IPS-18c (cell line): ENCODE results near the gene PLA2G6.
"Not testable (repeated sequence)": the region's sequence is repeated elsewhere in the genome, so short reads cannot be mapped to it uniquely, and the experiment has no call there.

ENCODE experiments used
- H3K4me3 ChIP-seq: 2 replicates; pipeline ENCODE4 v1.7.0; 2013; ENCODE audit warnings: low read depth, mild to moderate bottlenecking, low read length, moderate library complexity; ENCODE audit not compliant: insufficient read depth
- H3K9me3 ChIP-seq: one replicate; pipeline ENCODE4 v1.6.1; 2013; ENCODE audit warnings: mild to moderate bottlenecking, low read length, moderate library complexity; ENCODE audit not compliant: control insufficient read depth, insufficient read depth

Gene PLA2G6

GRCh38 chr22:38175206-38176118 is 6.2 kb downstream of the PLA2G6 start:
- Histone ChIP-seq H3K9me3 (no peaks in the 10 kb centered on the region), H3K4me3 (no peak overlapping the region)

- H3K4me3 ChIP-seq = no peak overlapping the region
- no peaks in the 10 kb centered on the region for H3K9me3 ChIP-seq
These were observed 7.0 kb downstream of the PLA2G6 start for GRCh38 chr22:38174626-38175025.

- Histone ChIP-seq H3K9me3 (no peaks in the 10 kb centered on the region), H3K4me3 (no peak overlapping the region)
These were observed 8.1 kb downstream of the PLA2G6 start for GRCh38 chr22:38173641-38173906.

GRCh38 chr22:38172832-38173640 is 8.6 kb downstream of the PLA2G6 start:
- no peak overlapping the region for H3K4me3 ChIP-seq
- no peaks in the 10 kb centered on the region for H3K9me3 ChIP-seq

- no peaks in the 10 kb centered on the region for H3K9me3 ChIP-seq
- H3K4me3 ChIP-seq = no peak overlapping the region
These were observed 9.5 kb downstream of the PLA2G6 start for GRCh38 chr22:38171927-38172831.

GRCh38 chr22:38170469-38170868 is 11.2 kb downstream of the PLA2G6 start:
- Histone ChIP-seq H3K4me3 (no peak overlapping the region), H3K9me3 (no peaks in the 10 kb centered on the region)

- Histone ChIP-seq H3K4me3 (no peak overlapping the region), H3K9me3 (no peaks in the 10 kb centered on the region)
These were observed 12.5 kb downstream of the PLA2G6 start for GRCh38 chr22:38169116-38169515.

GRCh38 chr22:38167988-38168407 is 13.6 kb downstream of the PLA2G6 start:
- Histone ChIP-seq H3K4me3 (no peak overlapping the region), H3K9me3 (no peaks in the 10 kb centered on the region)

GRCh38 chr22:38165922-38166593 is 15.6 kb downstream of the PLA2G6 start:
- Histone ChIP-seq H3K9me3 (no peaks in the 10 kb centered on the region), H3K4me3 (no peak overlapping the region)

GRCh38 chr22:38164551-38164918 is 17.1 kb downstream of the PLA2G6 start:
- H3K4me3 ChIP-seq = no peak overlapping the region
- H3K9me3 ChIP-seq = no peaks in the 10 kb centered on the region

GRCh38 chr22:38163844-38164550 is 17.6 kb downstream of the PLA2G6 start:
- H3K9me3 ChIP-seq = no peaks in the 10 kb centered on the region
- no peak overlapping the region for H3K4me3 ChIP-seq

GRCh38 chr22:38162881-38163843 is 18.5 kb downstream of the PLA2G6 start:
- no peak overlapping the region for H3K4me3 ChIP-seq
- H3K9me3 ChIP-seq = no peaks in the 10 kb centered on the region

- Histone ChIP-seq H3K4me3 (no peak overlapping the region), H3K9me3 (no peaks in the 10 kb centered on the region)
These were observed 25.9 kb downstream of the PLA2G6 start for GRCh38 chr22:38155703-38156102.

GRCh38 chr22:38154563-38154915 is 27.1 kb downstream of the PLA2G6 start:
- not testable (repeated sequence) for H3K4me3 ChIP-seq, H3K9me3 ChIP-seq

GRCh38 chr22:38153821-38154562 is 27.6 kb downstream of the PLA2G6 start:
- Histone ChIP-seq H3K9me3 (no peaks in the 10 kb centered on the region), H3K4me3 (no peak overlapping the region)
